Testis (tissue), 3 donors: ENCODE results near the gene SLC41A3. TPM values are rescaled to one million over a fixed set of nuclear protein-coding genes. Genes with fewer than 3 reads are reported as not detected.

Experiments used
- DNase-seq: peaks from one replicate; pipeline ENCODE4 v3.0.0-alpha.2; 2019
- H3K27ac ChIP-seq, 2 donors: fragments of 200-600 bp; sonication (generic); one replicate each; pipeline ENCODE4 v1.5.1; 2019
- H3K27me3 ChIP-seq: fragments of 200-600 bp; sonication (generic); one replicate; pipeline ENCODE4 v1.5.1; 2019
- H3K36me3 ChIP-seq: fragments of 200-600 bp; sonication (generic); one replicate; pipeline ENCODE4 v1.5.1; 2017; ENCODE audit warnings: low read depth; ENCODE audit errors: missing control alignments
- H3K4me1 ChIP-seq: fragments of 200-600 bp; sonication (generic); one replicate; pipeline ENCODE4 v1.5.1; 2019
- H3K4me3 ChIP-seq, 2 donors: fragments of 200-600 bp; sonication (generic); one replicate each; pipeline ENCODE4 v1.5.1; 2017 to 2019
- H3K9me3 ChIP-seq: fragments of 200-600 bp; sonication (generic); one replicate; pipeline ENCODE4 v1.5.1; 2017
- CTCF ChIP-seq, 3 experiments: fragments of 450-650 bp in 2 of 3; fragments of 200-600 bp in 1 of 3; sonication (generic) in 1 of 3; IDR thresholded peaks; one replicate each; pipeline ENCODE4 v1.5.1; 2016 to 2019; ENCODE audit warnings: antibody characterized with exemption in 3 of 3, mild to moderate bottlenecking in 2 of 3, moderate library complexity in 1 of 3
- POLR2A ChIP-seq: fragments of 450-650 bp; IDR thresholded peaks from one replicate; pipeline ENCODE4 v1.6.1; 2017; ENCODE audit warnings: antibody characterized with exemption, mild to moderate bottlenecking, moderate library complexity
- WGBS, 2 donors: methylation state at CpG; one replicate each; pipeline ENCODE4 v1.1.5; 2018; 5-methylcytosine and 5-hydroxymethylcytosine counted together
- intact Hi-C: fragments of 100-400 bp; cut with DNase I; formaldehyde crosslinking; loops from one replicate; pipeline ENCODE4 v1.15.1; 2023; ENCODE audit warnings: low total_unique reads
- polyA plus RNA-seq: library from polyadenylated mRNA; stranded (reverse); fragments of 350-450 nt; fragmentation: Illumina TruSeq; extraction: RNeasy Lipid Tissue Mini Kit (QIAGEN cat#74804); gene quantifications from one replicate; pipeline ENCODE4 v1.2.3, GENCODE V29; 2014; ENCODE audit warnings: low read depth, low replicate concordance; ENCODE audit not compliant: insufficient read depth
- total RNA-seq, 2 donors: library from RNA; depleted of rRNA; stranded (reverse); fragments of >200 nt; gene quantifications; one replicate each; pipeline ENCODE4 v1.2.3, GENCODE V29; 2016

SLC41A3 gene
- total and polyA plus RNA-seq, 3 donors from 2014 or later, result 160 to 220 (median 161) TPM

- H3K9me3 ChIP-seq, result no peaks in the 10 kb centered on the region
- intact Hi-C loops, result no loop called here
- TF ChIP-seq POLR2A, result no peak
- no peak for TF ChIP-seq CTCF (IDR thresholded peaks at IDR 0.05)
- no peak overlapping the region for H3K27ac ChIP-seq
- H3K4me3 ChIP-seq, result no peak overlapping the region
- no peaks in the 10 kb centered on the region for H3K36me3 ChIP-seq
- DNase-seq, result no peak
- WGBS, 2 donors, result 85 to 89% methylated on average over 1 of the region's 1 CpG
- peaks cover 12% of the 10 kb centered on the region for H3K4me1 ChIP-seq
- H3K27me3 ChIP-seq, result no peaks in the 10 kb centered on the region
These were observed 3.7 kb upstream of the SLC41A3 start for GRCh38 chr3:126087552-126088175.

- Histone ChIP-seq H3K36me3 (no peaks in the 10 kb centered on the region), H3K9me3 (no peaks in the 10 kb centered on the region), H3K27ac (no peak overlapping the region), H3K4me1 (peaks cover 22% of the 10 kb centered on the region), H3K27me3 (no peaks in the 10 kb centered on the region), H3K4me3 (no peak overlapping the region)
- intact Hi-C loops, result no loop called here
- 69 to 73% methylated on average over 2 of the region's 2 CpGs for WGBS, 2 donors
- no peak for TF ChIP-seq POLR2A
- TF ChIP-seq CTCF (IDR thresholded peaks at IDR 0.05), result no peak
- no peak for DNase-seq
These were observed 1.9 kb upstream of the SLC41A3 start for GRCh38 chr3:126085841-126086240.

GRCh38 chr3:126085276-126085675 lies 1.4 kb upstream of the SLC41A3 start:
- H3K27me3 ChIP-seq, result no peaks in the 10 kb centered on the region
- no peaks in the 10 kb centered on the region for H3K36me3 ChIP-seq
- no peak overlapping the region for H3K27ac ChIP-seq
- intact Hi-C loops, result no loop called here
- H3K4me1 ChIP-seq, result peaks cover 22% of the 10 kb centered on the region
- DNase-seq, result no peak
- TF ChIP-seq POLR2A, result no peak
- TF ChIP-seq CTCF (IDR thresholded peaks at IDR 0.05), result no peak
- 63 to 70% methylated on average over 7 of the region's 7 CpGs for WGBS, 2 donors
- H3K4me3 ChIP-seq, result no peak overlapping the region
- no peaks in the 10 kb centered on the region for H3K9me3 ChIP-seq

GRCh38 chr3:126084768-126085180 lies 850 bp upstream of the SLC41A3 start:
- H3K4me1 ChIP-seq, result peaks cover 22% of the 10 kb centered on the region
- whole genome bisulfite sequencing, 2 donors, result 45 to 51% methylated on average over 5 of the region's 5 CpGs
- TF ChIP-seq POLR2A (no peak), CTCF (IDR thresholded peaks at IDR 0.05) (no peak)
- H3K36me3 ChIP-seq, result no peaks in the 10 kb centered on the region
- peak overlapping the region; percentile 91 to 92 for H3K27ac ChIP-seq
- H3K27me3 ChIP-seq, result no peaks in the 10 kb centered on the region
- H3K9me3 ChIP-seq, result no peaks in the 10 kb centered on the region
- no peak for DNase-seq
- H3K4me3 ChIP-seq, result peak overlapping the region; percentile 82 to 94
- intact Hi-C loops, result no loop called here

- Histone ChIP-seq H3K4me3 (peak overlapping the region; percentile 82 to 94), H3K27me3 (no peaks in the 10 kb centered on the region), H3K4me1 (peaks cover 26% of the 10 kb centered on the region), H3K9me3 (no peaks in the 10 kb centered on the region), H3K27ac (peak overlapping the region; percentile 91 to 92), H3K36me3 (no peaks in the 10 kb centered on the region)
- intact Hi-C loops, result no loop called here
- peak; percentile 58 for DNase-seq
- TF ChIP-seq CTCF (IDR thresholded peaks at IDR 0.05) (no peak), POLR2A (no peak)
- WGBS, 2 donors, result 0 to 1% methylated on average over 19 to 30 of the region's 30 CpGs
These were observed 412 bp downstream of the SLC41A3 start for GRCh38 chr3:126083511-126083912.
